Measurements from ENCODE around the gene AK8.

Gene AK8

GRCh38 chr9:132834343-132834742 lies 43.7 kb downstream of the AK8 start:
- H3K4me3 ChIP-seq (ENCODE audit: low read length), result no peak overlapping the region
- no peak for DNase-seq (ENCODE audit: low read depth, low spot score)

DNA sequence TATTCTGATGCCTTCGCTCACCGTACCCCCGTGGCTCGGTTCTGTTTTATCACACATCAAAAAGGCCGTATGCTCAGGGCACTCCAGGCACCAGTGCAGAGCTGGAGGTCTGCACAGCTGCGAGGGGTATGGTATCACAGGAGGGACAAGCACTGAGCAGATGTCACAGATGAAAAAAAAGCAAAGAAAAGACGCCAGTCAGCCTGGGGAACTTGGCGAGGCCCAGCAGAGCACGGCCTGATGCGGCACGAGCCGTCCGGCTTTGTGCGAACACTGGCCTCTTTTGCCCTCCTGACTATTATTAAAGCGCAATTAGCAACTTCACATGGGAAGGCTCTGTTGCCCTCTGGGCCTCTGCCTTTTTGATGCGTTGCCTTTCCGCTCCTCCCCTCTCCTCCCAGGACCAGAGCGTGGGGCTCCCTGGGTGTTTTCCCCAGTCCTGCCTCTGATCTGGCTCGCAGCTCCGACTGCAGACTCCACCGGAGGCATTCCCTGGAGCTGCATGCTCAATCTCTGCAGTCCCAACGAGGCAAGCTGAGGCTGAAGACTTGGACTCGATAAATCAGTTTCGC lies 44.4 kb downstream of the AK8 start:
- no peak for DNase-seq (ENCODE audit: low read depth, low spot score)
- H3K4me3 ChIP-seq (ENCODE audit: low read length), result no peak overlapping the region

- no peak for DNase-seq (ENCODE audit: low read depth, low spot score)
- no peak overlapping the region for H3K4me3 ChIP-seq (ENCODE audit: low read length)
These were observed 45.8 kb downstream of the AK8 start for GRCh38 chr9:132832171-132832881.

DNA sequence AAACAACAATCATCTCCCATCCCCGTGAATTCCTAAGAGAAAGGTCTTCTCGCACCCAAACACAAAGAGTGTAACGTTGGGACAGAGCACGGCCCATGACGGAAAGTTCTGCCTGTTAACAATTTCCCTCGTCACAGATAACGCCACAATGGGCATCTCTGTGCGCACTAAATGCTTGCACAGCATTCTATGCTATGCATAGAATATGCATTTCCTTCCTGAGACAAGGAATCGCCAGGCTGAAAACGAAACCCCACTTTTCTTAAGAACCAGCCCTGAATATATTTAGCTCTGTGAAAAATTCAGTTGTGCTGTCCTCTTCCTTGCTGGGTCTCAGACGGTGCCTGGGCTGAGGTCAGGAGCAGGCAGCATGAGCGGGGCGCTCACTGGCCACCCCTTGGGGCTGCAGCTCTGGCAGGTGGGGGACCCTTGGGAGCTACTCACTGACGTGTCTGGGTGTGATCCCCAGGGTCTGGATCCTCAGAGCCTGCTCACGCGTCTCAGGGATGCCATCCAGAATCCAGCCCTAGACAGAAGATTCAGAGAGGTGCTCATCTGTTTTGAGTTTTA lies 49.8 kb downstream of the AK8 start:
- no peak overlapping the region for H3K4me3 ChIP-seq (ENCODE audit: low read length)
- no peak for DNase-seq (ENCODE audit: low read depth, low spot score)

GRCh38 chr9:132827366-132827765 lies 50.7 kb downstream of the AK8 start:
- no peak overlapping the region for H3K4me3 ChIP-seq (ENCODE audit: low read length)

DNA sequence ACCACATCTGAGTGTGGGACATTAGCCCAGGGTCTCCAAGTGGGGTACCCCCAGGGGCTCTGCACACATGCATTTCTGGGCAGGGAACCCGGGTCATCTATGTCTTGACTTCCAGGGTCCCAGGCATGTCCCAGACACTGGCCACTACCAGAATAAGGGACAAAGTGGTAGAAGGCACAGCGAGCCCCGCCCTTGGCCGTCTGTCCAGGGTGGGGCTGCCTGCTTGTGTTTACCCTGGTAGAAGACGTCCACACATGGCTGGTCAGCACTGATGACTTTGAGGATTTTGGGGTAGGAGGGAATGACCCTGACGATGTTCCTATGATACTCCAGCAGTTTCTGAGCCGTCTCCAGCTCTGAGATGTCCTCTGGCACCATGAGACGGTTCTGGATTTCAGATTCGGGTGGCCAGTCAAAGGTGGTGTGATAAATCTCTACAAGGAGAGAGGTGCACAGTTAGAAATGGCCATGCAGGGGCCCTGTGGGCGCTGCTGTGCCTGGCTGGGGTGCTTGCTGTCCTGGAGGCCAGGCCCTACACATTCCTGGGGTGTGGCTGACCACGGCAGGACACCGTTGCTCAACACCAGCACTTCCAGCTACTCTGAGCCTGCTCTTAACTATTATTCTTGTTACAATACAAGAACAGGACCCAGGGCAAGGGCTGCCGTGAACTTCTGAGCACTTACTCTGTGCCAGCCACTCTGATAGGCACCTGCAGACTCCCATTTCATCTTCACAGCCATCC lies 51.3 kb downstream of the AK8 start:
- no peak overlapping the region for H3K4me3 ChIP-seq (ENCODE audit: low read length)
- DNase-seq (ENCODE audit: low read depth, low spot score), result no peak

More at GRCh38 chr9:132827366-132827765, 50.7 kb downstream of the AK8 start:
- DNase-seq (ENCODE audit: low read depth, low spot score), result no peak

- DNase-seq (ENCODE audit: low read depth, low spot score), result no peak
- H3K4me3 ChIP-seq (ENCODE audit: low read length), result no peak overlapping the region
These were observed 52.0 kb downstream of the AK8 start for GRCh38 chr9:132826131-132826530.

DNA sequence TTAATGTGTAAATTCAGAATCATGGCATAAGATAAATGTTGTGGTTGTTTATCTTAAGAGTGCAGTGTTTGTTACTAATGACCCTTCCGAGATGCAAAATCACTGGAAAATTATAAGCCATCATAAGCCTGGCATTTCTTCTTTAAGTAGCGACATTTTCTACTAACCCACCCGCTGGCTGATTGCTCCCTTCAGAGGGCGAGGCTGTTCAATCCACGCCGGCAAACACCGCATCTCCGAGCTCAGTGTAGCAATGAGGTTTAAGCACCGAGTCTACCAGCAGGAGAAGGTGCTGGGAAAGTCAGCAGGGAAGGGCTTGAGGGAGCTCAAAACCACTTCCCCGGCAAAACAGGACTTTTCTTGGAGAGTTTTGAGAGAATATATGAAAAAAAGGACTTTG lies 52.7 kb downstream of the AK8 start:
- DNase-seq (ENCODE audit: low read depth, low spot score), result no peak
- no peak overlapping the region for H3K4me3 ChIP-seq (ENCODE audit: low read length)

DNA sequence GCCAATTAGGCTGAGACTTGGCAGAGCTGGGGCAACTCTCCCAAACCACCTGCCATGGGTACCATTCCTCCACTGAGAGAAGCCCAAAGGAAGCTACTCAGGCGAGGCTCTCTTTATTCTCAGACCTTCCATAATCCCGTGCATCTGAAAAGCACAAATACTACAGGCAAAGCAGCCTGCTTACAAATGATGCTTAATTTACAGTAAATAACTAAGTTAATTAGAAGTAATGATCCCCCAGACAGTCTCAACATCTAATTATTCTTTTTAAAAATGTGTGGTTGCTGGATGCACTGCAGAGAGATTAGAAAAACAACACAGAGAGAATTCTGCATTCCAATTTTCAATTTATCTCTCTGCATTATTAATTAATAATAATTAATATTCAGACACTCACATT lies 53.1 kb downstream of the AK8 start:
- DNase-seq (ENCODE audit: low read depth, low spot score), result no peak

GRCh38 chr9:132824151-132824550 lies 53.9 kb downstream of the AK8 start:
- no peak for DNase-seq (ENCODE audit: low read depth, low spot score)
- peak overlapping the region; percentile 42 for H3K4me3 ChIP-seq (ENCODE audit: low read length)

More for the DNA sequence above, 53.1 kb downstream of the AK8 start:
- H3K4me3 ChIP-seq (ENCODE audit: low read length), result no peak overlapping the region

- peak; percentile 89 for DNase-seq (ENCODE audit: low read depth, low spot score)
- peak overlapping the region; percentile 42 for H3K4me3 ChIP-seq (ENCODE audit: low read length)
These were observed 54.5 kb downstream of the AK8 start for GRCh38 chr9:132823370-132824145.

- DNase-seq (ENCODE audit: low read depth, low spot score), result no peak
These were observed 57.7 kb downstream of the AK8 start for GRCh38 chr9:132820169-132820944.

DNA sequence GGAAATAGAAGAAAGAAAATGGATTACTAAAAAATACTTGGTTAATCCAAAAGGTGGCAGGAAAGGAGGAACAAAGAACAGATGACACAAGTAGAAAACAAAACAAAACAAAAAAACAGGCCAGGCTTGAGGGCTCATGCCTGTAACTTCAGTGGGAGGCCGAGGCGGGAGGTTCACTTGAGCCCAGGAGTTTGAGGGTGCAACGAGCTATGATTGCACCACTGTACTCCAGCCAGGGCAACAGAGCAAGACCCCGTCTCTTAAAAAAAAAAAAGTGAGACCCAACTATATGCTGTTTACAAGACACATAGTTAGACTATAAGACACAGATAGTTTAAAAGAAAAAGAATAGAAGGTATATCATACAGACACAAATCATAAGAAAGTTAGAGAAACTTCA lies 59.5 kb downstream of the AK8 start:
- no peak overlapping the region for H3K4me3 ChIP-seq (ENCODE audit: low read length)

More at GRCh38 chr9:132820169-132820944, 57.7 kb downstream of the AK8 start:
- H3K4me3 ChIP-seq (ENCODE audit: low read length), result no peak overlapping the region

GRCh38 chr9:132814937-132815336 lies 63.1 kb downstream of the AK8 start:
- DNase-seq (ENCODE audit: low read depth, low spot score), result no peak
- H3K4me3 ChIP-seq (ENCODE audit: low read length), result no peak overlapping the region

More for the DNA sequence above, 59.5 kb downstream of the AK8 start:
- DNase-seq (ENCODE audit: low read depth, low spot score), result no peak

- H3K4me3 ChIP-seq (ENCODE audit: low read length), result no peak overlapping the region
- DNase-seq (ENCODE audit: low read depth, low spot score), result no peak
These were observed 64.8 kb downstream of the AK8 start for GRCh38 chr9:132813115-132813771.

- no peak overlapping the region for H3K4me3 ChIP-seq (ENCODE audit: low read length)
- DNase-seq (ENCODE audit: low read depth, low spot score), result no peak
These were observed 66.1 kb downstream of the AK8 start for GRCh38 chr9:132811985-132812384.

DNA sequence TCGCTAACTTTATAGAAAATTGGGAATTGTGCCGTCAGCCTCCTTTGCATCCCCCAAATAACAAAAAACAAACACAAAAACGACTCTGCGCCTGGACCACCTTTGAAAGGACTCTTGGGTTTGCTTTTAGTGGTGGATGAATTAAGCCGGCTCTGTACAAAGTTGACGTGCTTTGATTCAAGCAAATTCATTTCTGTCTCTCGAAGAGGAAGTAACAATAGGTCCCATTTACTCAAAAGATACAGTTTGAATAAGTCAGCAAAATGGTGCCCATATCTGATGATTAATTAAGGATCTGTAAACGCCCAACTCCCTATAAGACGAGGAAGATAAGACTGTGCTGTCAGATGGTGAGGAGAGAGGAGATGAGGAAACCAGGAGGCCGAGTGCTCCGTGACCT lies 67.8 kb downstream of the AK8 start:
- DNase-seq (ENCODE audit: low read depth, low spot score), result no peak
- H3K4me3 ChIP-seq (ENCODE audit: low read length), result no peak overlapping the region

GRCh38 chr9:132809677-132810271 lies 68.3 kb downstream of the AK8 start:
- H3K4me3 ChIP-seq (ENCODE audit: low read length), result no peak overlapping the region
- DNase-seq (ENCODE audit: low read depth, low spot score), result no peak
